Suppressor macrophage treated with lipopolysaccharide for 4 hours (primary cell): ENCODE measurements around the gene NCAPG2.

Source experiments
- DNase-seq: peaks from one replicate; pipeline ENCODE4 v3.0.0-alpha.2; 2020

NCAPG2 gene

DNA sequence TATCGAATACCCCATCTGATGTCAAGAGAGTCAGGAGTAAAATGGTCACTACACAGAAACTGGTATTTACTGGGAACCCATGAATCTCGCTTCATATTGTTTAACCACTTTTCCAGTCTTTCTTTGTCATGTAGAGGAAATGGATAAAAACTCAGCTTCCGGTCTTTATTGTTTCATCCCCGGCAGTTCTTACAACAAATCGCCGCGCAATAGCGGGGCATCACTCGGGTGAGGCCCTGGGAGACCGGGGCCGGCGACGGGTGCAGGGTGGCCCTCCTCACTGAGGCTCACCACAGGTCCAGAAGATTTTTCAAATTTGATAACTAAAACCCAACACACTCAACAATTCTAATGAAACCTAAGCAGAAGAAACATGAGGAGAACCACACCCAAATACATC is 81.4 kb downstream of the NCAPG2 start:
- DNase-seq = no peak

DNA sequence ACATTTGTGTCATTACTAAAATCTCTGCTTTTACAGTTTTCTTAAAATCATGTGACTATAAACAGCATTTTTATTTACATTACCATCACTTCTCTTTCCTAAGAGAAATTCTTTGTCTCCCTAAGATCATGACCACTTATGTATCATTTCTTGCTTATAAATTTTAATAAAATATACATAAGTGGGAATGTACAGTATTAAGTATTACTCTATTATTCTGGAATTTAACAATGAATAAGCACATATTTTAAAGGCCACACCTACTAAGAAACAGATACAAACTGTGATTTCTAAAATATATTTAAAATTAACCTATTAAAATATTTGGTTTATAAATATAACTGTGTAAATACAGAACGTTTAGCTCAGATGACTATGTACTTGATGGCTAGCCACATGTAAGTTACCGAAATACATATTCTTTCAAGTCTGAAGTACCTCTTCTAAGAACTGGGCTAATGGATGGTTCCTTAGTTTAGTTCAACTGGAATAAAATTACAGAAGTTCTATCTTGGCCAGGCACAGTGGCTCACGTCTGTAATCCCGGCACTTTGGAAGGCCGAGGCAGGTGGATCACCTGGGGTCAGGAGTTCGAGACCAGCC is 83.7 kb downstream of the NCAPG2 start:
- DNase-seq = no peak

DNA sequence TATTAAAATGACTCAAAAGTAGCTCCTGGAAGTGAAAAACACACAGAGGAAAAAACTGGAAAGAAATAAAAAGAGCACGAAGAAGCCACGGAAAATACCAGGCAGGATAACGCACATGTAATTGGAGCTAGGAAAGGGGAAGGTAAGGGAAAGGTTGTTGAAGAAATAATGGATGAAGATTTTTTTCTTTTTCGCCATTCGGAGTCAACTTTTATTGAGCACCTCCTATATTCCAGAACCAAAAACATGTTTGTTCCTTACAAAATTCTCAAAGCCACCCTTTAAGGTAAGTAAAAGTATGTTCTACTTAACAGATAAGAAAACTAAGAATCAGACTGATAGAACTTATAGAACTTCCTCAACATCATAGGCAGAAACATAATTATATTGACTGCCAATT is 84.2 kb downstream of the NCAPG2 start:
- DNase-seq = no peak

DNA sequence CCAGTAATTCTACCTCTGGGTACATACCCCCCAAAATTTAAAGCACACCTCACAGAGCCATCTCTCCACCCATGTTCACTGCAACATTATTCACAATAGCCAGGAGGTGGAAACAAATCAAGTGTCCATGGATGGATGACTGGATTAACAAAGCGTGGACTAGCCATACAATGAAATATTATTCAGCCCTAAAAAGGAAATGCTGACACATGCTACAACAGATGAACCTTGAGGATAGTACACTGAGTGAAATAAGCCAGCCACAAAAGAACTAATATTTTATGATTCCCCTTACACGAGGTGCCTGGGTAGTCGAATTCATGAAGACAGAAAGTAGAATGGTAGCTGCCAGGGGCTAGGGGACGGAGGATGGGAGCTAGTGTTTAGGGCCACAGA is 85.9 kb downstream of the NCAPG2 start:
- no peak for DNase-seq

DNA sequence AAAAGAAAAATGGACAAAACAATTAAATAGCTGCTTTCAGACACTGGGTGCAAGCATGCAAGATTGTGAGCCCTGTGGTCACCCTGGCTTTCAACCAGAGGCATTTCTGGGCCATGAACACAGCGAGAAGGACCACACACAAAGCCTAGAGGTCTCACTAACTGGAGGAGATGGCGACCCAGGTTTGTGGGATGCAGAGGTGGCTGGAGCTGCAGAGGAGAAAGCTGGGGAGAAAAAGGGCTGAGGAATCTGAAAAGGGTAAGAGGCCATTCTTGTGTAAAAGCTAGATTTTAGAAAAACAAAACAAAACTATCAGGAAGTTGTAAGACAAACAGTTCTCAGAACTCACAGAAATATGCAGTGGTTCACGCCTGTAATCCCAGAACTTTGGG is 86.9 kb downstream of the NCAPG2 start:
- no peak for DNase-seq

DNA sequence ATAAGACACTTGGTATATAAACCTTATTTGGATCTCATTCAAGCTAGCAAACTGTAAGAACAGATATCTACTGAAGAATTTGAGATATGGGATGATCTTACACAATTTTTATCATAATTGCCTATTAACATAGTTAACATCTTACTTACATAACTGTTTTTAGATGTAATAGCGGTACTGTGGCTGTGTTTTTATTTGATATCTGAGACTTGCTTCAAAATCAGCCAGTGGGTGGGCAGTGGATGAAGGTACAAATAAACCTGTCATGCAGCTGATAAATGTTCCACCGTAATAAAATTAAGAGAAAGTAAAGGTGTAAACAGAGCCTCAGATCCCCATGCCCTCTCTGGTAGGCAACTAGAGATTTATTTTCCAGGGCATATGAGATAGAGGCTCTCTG is 88.6 kb downstream of the NCAPG2 start:
- no peak for DNase-seq

DNA sequence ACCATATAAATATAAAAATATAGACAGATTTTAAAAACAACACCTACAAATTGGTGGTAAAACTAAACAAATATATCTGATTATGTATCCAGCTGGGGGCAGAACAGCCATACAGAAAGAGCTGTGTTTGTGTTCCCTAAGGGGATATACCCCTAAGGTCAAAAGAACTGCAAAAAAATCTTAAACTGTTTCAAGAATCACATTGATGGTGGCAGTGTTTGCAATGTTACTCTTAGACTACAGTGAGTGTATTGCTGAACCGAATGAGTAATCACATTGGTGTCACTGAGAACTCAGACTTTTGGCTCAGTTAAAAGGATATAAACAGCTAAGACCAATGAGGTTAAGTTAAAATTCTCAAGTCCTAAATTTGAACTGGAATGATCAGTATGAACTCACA is 89.9 kb downstream of the NCAPG2 start:
- DNase-seq = no peak

DNA sequence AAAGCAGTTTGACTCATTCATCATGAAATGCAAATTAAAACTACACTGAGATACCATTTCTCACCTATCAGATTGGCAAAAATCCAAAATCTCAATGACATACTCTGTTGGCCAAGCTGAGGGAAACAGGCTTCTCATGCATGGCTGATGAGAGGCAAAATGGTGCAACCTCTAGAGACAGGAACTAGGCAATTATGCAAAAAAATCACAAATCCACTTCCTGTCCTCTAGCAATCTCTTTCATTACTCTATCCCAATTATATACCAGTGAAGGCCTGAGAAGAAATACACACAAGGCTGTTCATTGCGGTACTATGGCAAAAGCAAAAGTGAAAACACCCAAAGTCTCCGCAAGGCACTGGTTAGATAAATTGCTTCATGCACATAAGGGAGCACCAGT is 91.1 kb downstream of the NCAPG2 start:
- no peak for DNase-seq

DNA sequence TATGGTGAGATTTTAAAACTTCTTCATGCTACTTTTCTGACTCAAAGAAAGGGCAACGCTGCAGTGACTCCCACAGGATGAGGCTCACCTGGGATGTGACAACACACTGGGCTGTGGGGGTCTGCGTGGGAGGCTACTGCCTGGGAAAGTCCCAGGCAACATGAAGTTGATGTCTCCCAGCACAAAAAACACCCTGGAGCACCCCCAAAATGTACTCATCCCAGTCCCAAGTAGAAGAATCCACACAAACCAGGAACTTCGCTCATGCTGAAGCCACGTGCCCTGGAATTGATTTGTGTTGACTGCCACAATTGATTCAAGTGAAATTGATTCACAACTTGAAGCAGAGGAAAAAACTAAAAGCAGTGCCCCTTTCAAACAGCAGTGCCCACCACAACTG is 92.1 kb downstream of the NCAPG2 start:
- DNase-seq = no peak

DNA sequence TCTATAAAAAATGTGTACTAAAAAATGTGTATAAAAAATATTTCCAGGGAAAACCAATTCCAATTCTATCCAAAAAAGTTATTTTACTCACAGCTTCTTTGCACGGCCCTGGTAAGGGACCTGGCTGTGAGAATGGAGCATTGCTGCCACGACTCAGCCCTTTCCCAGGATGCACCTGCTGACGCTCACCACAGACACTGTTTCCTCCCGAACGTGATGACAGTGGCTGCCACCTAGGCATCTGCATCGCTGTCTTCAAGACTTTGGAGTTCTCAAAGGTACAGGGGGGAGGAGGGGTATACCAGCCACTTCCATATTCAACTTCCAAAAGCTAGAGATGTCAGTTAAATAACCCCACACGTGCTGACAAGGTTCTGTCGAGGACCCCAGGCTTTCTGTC is 93.1 kb downstream of the NCAPG2 start:
- DNase-seq = no peak

DNA sequence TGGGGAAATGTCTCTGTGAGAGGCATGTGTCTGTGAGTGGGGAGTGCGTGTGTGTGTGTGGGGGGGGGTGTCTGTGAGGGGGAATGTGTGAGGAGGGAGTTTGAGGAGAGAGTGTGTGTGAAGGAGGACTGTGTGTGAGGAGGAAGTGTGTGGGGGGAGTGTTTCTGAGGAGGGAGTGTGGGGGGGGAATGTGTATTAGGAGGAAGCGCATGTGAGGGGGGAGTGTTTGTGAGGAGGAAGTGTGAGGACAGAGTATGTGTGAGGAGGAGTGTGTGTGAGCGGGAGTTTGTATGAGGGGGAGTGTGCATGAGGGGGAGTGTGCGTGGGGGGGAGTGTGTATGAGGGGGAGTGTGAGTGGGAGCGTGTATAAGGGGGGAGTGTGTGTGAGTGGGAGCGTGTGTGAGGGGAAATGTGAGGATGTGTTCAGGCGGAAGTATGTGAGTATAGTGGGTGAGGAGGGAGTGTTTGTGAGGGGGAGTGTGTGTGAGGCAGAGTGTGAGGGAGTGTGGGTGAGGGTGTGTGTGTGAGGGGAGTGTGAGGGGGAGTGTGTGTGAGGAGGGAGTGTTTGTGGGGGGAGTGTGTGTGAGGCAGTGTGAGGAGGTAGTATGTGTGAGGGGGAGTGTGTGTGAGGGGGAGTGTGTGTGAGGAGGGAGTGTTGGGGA is 95.2 kb downstream of the NCAPG2 start:
- no peak for DNase-seq

DNA sequence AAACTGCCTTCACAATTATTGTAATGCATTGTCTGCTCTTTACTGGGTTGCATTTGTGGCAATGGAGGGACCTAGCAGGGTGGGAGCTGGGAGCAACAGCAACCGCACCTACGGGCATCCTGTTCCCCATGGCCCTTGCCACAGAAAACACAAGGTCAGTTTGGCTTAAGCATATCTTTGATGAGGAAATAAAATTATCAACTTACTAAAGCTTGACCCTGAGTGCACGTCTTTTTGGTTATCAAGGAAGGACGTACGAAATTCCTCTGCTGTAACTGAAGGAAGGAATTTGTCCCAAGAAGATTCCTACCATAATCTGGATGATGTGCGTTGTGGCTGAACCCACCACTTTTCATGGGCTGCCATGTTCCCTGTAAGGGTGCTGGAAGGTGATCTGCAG is 97.0 kb downstream of the NCAPG2 start:
- no peak for DNase-seq

DNA sequence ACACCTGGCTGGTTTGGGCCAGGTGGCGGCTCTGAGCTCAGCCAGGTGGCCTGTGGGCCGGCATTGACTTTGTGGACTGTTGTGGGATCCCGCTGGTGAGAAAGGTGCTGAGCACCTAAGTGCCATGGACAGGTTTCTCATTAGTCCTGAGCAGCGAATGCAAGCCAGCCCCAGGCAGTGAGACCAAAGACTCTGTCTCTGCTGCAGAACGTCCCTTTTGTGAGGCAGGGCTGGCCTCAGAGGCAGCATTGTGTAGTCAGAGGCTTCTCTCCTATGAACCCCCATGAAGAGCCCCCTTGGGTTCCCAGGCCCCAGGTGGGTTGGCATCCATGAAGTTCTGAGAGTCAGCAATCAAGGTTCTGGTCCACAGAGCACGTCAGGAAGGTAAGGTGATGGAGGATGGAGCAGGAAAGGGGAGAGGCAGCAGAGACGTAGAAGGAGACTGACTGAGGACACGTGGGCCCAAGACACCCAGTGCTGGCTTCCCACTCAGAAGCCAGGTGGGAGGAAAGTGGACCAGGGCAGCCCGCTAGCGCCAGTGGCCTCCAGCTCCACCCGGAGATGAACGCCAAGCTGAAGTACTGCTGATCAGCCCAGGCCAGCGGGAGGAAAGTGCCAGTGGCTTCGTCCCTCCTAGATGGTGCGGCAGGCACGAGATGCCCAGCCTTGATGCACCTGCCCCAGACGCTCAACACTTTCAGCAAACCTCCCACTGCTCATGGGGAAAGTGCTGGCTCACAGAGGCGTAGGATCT is 97.8 kb downstream of the NCAPG2 start:
- DNase-seq = no peak

DNA sequence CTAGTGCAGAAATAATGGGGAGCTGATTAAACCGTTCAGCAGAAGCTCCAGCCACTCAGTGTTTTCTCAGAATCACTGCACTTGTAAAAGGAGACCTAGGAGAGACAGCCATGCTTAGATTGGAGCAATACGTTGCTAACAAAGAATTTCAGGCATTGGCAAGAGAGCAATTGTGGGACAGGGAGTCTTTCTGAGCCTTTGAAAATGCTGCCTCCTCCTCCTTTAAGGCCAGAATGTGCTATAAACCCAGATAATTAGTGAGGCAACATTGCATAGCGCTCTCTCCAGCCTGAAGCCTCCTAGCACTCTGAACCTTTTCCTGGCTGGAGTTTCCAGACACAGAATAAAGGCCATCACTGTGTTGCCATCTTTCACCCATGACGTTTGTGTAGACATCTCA is 98.5 kb downstream of the NCAPG2 start:
- no peak for DNase-seq

DNA sequence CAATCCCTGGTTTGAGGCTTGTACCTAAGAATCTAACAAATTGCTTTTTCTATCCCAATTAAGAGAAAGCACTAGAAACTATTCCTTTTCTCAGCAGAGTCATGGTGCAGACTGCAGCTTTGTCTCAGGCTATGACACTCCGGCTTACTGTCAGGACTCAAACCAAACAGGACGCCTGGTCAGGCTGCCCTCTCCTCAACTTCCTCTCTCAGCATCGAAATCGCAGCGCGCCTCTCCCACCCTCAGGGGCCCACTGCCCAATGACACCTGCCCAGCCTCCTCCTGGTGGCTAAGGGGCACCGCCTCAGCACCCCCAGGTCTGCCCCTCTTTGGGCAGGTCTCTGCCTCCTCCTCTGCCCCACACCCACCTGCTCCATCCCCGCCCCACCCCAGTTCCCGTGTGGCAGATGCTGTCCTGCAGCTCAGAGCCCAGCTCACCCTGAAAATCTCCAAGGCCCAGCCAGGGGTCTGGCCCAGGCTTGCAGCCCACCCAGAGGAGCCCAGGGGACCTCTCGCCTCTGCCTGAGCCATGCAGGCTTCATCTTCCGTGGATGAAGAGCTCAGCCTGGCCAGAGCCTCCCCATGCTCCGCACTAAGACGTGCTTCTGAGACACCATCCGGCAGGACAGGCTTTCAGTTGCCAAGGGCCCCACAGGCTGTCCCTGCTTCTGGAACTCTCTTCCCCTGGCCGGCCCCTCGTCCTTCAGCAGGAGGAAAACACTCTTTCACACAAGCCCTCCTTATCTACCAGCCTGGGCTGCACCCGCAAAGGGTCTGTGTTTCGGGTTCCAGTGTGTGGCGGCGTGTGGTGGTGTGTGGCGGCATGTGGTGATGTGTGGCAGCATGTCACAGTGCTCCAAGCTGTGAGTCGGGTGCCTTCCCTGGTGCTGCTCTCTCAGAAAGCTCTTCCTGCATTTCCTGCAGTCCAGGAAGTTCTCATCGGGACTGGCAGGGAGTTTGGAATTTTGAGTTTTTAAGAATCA is 100.5 kb downstream of the NCAPG2 start:
- no peak for DNase-seq

DNA sequence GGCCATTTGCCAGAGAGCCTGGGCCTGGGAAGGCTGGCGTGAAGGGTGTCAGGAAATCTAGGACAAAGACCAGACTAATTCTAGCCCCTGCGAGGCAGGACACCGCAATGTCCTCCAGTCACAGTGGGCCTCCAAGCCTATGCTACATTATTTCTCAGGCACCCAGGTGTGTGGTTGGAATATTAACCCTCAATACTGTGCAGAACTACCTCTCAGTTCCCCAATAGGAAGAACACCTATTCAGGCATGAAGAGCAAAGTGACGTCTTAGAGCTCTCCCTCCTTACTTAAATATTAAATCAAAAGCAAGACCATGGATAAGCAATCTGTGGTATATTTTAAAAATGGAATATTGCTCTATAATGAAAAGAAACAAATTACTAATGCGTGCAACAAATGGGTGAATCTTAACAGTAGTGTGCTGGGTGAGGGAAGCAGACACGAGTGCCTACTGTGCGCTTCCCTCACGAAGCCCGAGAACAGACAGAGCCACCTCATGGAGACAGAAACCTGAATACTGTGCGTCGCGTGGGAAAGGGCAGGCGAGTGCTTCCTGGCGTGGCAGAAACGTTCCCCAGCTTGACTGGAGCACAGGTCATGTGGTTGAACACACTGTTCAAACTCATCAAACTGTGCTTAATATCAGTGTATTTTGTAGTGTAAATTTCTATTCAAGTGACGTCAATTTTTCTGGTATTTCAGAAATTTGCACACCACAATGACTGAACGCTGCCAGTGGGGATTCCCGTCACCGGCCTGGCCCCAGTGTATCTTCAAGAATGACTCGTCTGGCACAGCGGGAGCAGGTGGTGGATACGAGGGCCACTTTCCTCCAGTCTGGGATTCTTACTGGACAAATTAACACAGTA is 101.5 kb downstream of the NCAPG2 start:
- no peak for DNase-seq

DNA sequence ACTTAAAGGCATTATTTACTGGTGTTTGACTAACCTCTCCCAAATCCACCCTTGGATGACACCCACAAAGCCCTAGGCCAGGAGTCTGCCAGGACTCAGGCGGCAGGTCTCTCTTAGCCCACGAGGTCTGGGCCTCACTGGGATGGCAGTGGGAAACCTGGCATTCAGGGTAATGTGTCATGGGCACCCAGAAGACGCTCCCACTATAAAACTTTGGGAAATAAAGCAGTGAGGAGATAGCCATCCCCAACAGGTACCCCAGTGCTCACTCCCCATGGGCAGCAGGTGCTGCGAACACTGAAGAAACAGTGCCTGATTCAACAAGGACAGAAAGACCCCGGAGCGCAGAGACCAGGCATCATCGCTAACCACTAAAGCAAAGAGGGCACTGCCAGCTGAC is 102.6 kb downstream of the NCAPG2 start:
- DNase-seq = no peak

DNA sequence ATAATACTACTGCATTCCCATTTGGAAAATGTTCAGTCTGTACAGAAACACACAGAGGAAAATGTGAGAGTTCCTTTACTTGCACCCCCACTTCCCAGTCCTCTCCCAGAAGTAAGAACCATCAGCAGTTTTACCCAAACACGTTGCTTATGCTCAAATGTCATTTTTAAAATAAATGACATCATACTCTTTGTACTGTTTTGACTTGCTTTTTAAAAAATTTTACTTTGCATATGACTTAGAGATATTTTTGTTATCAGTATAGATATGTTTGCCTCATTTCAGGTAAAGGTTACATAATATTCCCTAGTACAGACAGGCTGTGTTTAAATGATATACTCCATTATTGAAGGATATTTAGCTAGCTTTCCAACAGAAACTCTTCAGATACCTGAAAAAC is 103.5 kb downstream of the NCAPG2 start:
- DNase-seq = no peak

DNA sequence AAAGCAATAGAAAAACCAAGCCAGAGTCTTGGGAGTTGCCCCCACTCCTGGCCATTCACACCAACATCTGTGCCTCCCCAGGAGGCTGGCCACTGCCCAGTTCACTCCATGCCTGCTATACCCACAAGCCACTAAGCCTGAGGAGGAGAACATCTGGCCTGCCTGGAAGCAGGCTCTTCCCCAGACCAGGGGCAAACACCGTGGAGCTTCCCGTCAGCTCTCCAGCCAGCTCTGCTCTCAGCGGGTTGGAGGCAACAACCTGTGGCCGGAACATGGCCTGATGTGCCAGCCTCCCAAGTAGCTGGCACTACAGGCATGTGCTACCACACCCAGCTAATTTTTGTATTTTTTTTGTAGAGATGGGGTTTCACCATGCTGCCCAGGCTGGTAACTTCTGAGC is 107.9 kb downstream of the NCAPG2 start:
- DNase-seq = no peak

DNA sequence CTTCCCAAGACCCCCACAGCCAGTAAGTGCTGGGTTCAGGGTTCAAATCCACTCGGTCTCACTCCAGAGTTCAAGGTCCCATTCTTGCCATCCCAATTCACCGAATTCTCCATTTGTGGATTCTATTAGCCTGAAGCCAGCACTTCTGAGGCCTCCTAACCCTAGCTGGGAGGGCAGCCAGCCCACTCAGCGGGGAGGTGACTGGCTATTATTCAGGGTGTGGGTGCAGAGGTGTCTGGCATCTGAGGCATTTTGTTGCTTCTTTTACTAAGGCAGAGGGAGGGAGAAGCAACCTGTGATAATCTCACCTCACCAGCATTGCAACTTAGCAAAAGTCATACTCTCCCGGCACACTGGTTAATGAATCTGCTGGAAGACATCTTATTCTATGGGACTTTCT is 108.3 kb downstream of the NCAPG2 start:
- no peak for DNase-seq

DNA sequence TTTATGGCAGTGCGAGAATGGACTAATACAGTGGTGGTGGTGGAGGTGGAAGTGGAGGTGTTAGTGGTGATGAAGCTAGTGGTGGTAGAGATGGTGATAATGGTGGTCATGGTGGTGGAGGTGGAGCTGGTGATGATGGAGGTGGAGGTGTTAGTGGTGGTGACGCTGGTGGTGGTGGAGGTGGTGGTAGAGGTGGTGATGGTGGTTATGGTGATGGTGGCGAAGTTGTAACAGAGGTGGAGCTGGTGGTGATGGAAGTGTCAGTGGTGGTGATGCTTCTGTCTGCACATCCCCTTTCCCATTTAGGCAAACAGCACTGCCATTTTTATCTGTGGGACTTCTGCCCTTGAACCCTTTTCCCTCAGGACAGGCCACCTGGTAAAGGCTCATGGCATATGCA is 109.5 kb downstream of the NCAPG2 start:
- DNase-seq = peak; percentile 8

DNA sequence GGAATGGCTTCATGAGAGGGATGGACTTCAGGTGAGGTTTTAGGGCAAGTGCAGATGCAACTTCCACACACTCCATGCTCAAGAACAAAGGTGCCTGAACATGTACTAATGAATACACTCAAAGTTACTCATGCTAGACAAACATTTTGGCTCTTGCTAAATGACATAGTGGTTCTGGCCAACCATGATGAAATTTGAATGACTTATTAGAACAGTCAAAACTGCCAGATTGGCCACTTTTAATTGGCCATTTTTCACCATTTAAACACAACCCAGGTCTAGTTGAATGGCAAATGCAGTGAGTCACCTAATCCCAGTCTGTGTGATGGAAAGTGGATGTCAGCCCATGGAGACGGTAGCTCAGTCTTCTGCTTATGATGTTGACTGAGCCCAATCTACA is 112.1 kb downstream of the NCAPG2 start:
- no peak for DNase-seq
